Measurements from ENCODE around the gene KRTAP16-1.
"Not testable (repeated sequence)": the region's sequence is repeated elsewhere in the genome, so short reads cannot be mapped to it uniquely, and the experiment has no call there.

KRTAP16-1 gene

DNA sequence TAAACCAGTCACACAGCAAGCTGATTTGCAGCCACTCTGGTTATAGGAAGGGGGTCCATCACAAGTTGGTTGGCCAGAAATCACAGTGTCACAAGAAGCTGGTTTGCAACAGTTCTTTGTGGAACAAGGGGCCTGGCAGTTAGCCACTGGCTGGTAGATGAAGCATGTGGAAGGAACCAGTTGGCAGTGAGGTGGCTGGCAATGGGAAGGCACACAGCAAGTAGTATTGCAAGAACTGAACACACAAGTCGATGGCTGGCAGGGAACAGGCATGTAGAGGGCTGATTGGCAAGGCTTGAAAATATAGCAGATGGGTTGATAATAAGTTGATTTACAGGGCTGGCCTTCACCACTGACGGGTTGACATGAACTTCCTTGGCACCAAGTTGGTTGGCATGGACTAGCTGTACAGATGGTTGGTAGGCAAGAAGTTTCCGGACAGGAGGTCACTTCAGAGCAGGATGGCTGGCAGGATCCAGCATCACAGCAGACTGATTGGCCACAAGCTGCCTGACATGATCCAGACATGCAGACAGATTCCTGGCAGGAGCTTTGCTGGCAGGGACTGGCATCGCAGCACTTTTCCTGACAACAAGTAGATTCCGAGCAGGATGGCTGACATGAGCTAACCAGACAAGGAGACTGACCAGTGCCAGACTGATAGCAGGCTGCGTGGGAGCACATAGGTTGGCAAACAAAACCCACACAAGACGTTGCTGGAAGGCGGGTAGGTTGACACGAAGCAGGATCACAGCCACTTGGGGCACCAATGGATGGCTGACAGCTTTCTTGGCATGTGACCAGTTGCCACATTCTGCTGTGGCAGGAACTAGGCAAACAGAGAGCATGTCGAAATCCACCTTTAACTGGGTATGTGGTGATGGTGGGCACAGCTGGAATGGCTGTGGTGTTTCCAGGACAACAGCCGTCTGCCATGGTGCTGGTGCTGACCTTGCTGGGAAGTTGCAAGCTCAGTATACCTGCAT lies 6.9 kb downstream of the KRTAP16-1 start, which contains the start of gene KRTAP29-1:
Gene KRTAP29-1 (minus strand): TSS at position 936 of the 986 bp plus-strand sequence. CDS start 0 bp downstream, at position 936.
- no peak for DNase-seq

- DNase-seq, result no peak
Measured at GRCh38 chr17:41301204-41301790, 7.8 kb downstream of the KRTAP16-1 start.

GRCh38 chr17:41298458-41299135 lies 10.5 kb downstream of the KRTAP16-1 start:
- no peak for DNase-seq

DNA sequence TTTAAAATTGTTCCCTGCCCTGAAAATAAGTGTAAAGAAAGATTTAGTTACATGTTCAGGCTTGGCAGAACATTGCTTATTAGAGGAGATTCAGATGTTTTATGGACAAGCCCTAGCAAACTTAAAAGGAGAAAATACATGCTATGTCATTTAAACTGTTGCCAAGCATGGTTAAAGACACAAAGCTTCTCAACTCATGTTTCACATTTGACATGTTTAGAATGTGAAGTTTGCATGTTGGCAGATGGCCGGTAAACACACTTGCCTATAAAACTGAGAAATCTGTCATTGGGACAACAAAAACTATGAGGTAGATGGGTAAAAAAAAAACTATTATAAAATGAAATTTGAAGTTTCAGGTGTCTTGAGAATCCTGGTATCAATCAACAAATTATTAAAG lies 12.3 kb downstream of the KRTAP16-1 start:
- DNase-seq, result no peak

DNA sequence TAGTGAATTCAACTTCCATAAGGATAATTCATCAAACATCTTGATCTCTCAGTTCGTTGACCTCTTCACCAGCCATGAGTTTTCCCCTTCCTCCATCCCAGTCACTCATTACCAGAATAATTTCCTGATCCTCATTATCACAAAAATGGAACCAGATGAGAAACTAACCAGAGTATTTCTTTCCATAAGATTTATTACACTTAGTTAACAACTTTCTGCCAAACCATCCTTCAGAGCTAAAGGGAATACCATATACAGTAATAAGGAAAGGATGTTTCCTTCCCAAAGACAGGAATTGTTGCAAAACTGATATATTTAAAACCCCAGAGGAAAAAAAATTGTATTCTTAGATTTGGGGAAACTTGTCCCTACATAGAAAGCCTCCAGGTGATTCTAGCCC lies 15.1 kb downstream of the KRTAP16-1 start:
- DNase-seq, result no peak

DNA sequence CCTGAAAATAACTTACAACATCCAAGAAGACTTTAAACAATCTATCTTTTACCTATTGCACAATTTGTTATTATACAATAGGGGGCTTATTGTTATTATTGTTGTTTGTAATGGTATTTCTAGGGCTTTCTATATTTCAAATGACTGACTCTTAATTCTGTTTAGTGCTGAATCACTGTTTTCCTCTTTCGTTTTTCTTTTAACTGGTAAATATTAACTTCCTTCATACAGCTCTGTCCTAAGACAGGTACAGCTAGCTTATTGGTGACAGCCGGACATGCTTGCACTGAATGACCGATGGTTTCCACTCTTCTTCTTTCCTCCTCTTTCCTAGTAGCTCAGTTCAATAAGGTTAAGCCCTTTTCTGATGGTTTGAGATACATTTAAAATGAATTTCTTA lies 22.1 kb downstream of the KRTAP16-1 start:
- no peak for DNase-seq

DNA sequence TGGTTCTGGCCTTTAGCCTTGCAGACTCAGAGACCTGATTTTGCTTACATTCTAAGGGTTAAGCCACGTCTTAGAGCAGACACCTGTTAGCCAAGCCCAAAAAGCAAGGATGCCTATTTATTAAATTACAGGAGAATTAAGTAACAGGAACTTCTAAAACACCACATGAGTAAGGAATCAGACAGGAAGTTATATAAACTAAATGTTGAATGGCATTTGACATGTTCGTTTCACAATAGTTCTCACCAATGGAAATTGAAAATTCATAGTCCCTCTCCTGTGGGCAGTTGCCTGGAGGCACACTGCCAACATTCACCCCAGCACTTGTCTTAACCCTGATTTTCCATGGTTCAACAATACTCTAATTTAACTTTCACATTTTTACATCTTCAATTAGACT lies 24.6 kb downstream of the KRTAP16-1 start:
- no peak for DNase-seq

DNA sequence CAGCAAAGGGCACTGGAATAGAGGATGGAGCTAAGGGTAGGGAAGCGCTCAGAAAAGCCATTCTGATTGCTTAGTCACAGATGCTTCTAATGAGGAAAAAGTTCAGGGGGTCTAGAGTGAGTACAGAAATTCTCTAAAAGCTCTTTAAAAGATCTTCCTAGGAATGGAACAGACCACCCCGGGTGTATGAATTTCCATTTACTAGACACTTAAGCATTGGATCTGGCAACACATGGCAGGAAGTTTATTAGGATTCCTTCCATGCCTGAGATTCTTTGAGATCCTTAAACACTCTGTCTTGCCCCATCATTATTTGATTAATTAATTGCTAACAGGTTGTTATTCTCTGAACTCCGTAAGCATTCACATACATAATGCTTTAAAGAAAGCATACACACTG lies 25.1 kb downstream of the KRTAP16-1 start:
- DNase-seq, result no peak

DNA sequence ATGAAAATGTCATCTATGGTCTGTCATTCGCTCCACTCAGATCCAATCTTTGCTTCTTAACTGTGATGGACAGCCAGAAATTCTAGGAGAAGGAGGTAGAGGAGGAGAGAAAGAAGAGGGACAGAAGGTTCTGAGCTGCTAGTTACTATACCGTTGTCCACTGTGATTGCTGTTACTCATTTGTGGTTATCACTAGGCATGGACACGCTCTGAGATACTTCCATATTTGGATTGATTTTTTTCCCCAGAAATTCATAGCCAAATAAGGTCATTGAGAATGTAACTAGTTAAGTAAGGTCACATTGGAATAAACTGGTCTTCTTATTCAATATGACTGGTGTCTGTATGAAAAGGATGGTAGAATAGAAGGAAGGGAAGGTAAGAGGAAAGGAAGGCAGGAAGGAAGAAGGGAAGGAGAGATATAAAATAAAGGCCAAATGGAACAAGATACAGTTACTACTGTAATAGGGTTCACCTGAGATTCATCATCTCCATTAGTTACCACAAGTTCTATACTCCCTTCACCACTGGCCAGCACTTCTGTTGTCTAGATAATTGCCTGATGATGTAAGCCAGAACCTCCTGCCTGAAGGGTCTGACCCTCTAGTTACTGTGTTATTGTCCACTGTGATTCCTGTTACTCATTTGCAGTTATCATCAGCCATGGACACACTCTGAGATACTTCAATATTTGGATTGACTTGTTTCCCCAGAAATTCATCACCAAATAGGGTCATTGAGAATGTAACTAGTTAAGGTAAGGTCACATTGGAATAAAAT lies 30.7 kb downstream of the KRTAP16-1 start:
- no peak for DNase-seq

- not testable (repeated sequence) for DNase-seq
Measured at GRCh38 chr17:41275648-41276190, 33.4 kb downstream of the KRTAP16-1 start, which contains the start of gene KRTAP9-7. Gene KRTAP9-7, plus strand, starts transcription at chr17:41275698. Its CDS starts 0 bp downstream, at chr17:41275698.

GRCh38 chr17:41271858-41272257 lies 37.3 kb downstream of the KRTAP16-1 start:
- no peak for DNase-seq

GRCh38 chr17:41271323-41271722 lies 37.8 kb downstream of the KRTAP16-1 start:
- DNase-seq, result not testable (repeated sequence)

- no peak for DNase-seq
Measured at GRCh38 chr17:41267711-41268110, 41.4 kb downstream of the KRTAP16-1 start.

- DNase-seq, result no peak
Measured at GRCh38 chr17:41265078-41265477, 44.0 kb downstream of the KRTAP16-1 start, which contains the start of gene KRTAP9-6. Gene KRTAP9-6, plus strand, starts transcription at chr17:41265378. Its CDS starts 0 bp downstream, at chr17:41265378.

GRCh38 chr17:41264599-41264998 lies 44.5 kb downstream of the KRTAP16-1 start:
- no peak for DNase-seq

DNA sequence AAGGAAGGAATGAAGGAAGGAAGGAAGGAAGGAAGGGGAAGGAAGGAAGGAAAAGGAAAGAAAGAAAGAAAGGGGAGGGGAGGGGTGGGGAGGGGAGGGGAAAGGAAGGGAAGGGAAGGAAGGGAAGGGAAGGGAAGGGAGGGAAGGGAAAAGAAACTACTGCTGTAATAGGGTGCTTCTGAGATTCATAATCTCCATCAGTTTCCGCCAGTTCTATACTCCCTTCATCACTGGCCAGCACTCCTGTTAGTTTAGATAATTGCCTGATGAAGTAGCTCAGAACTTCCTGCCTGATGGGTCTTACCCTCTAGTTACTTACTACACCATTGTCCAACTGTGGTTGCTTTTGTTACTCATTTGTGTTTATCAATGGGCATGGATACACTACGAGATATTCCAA lies 45.9 kb downstream of the KRTAP16-1 start:
- no peak for DNase-seq

DNA sequence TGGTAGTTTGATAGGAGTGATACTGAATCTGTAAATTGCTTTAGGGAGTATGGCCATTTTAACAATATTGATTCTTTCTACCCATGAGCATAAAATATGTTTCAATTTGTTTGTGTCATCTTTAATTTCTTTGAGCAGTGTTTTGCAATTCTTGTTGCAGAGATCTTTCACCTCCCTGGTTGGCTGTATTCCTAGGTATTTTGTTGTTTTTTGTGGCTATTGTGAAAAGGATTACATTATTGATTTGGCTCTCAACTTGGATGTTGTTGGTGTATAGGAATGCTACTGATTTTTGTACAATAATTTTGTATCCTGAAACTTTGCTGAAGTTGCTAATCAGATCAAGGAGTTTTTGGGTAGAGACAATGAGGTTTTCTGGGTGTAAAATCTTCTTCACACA lies 50.7 kb downstream of the KRTAP16-1 start:
- no peak for DNase-seq

All from GOT3 (cell line).